ENCODE results near the gene FOXD4L1.
A peak's percentile ranks its signal among the peaks of the same experiment; 100 is the strongest.
"Not testable (repeated sequence)": the region's sequence is repeated elsewhere in the genome, so short reads cannot be mapped to it uniquely, and the experiment has no call there.

Gene FOXD4L1

GRCh38 chr2:113527350-113528045, 29.0 kb downstream of the FOXD4L1 start:
- not testable (repeated sequence) for DNase-seq

- not testable (repeated sequence) for DNase-seq
Measured at GRCh38 chr2:113528126-113528525, 29.7 kb downstream of the FOXD4L1 start.

- DNase-seq: not testable (repeated sequence)
Measured at GRCh38 chr2:113528904-113529303, 30.4 kb downstream of the FOXD4L1 start.

- not testable (repeated sequence) for DNase-seq
Measured at GRCh38 chr2:113532991-113533390, 34.5 kb downstream of the FOXD4L1 start.

- DNase-seq: not testable (repeated sequence)
Measured at GRCh38 chr2:113536573-113536972, 38.1 kb downstream of the FOXD4L1 start.

- DNase-seq: not testable (repeated sequence)
Measured at GRCh38 chr2:113540834-113541203, 42.4 kb downstream of the FOXD4L1 start.

GRCh38 chr2:113541204-113541975, 42.9 kb downstream of the FOXD4L1 start:
- DNase-seq: peak; percentile 62

GRCh38 chr2:113541976-113542485, 43.6 kb downstream of the FOXD4L1 start:
- not testable (repeated sequence) for DNase-seq

- DNase-seq: not testable (repeated sequence)
Measured at GRCh38 chr2:113542529-113542928, 44.1 kb downstream of the FOXD4L1 start.

All from activated CD8-positive, alpha-beta memory T cell treated with anti-CD3 and anti-CD28 coated beads, Interleukin-2, amount 50 U/mL, for 48 hours (primary cell).